Nephron progenitor cell (in vitro differentiated cells): ENCODE measurements around the gene KLHDC3.

ENCODE experiments used
- DNase-seq: peaks from one replicate; pipeline ENCODE4 v3.0.0; 2021
- H3K27ac Mint-ChIP-seq: 2 replicates; pipeline ENCODE4 v1.8.0; 2021; ENCODE audit warnings: mild to moderate bottlenecking, moderate library complexity, mixed read lengths
- H3K27me3 Mint-ChIP-seq: 2 replicates; pipeline ENCODE4 v1.8.0; 2021; ENCODE audit warnings: mild to moderate bottlenecking, low read depth, mixed read lengths; ENCODE audit not compliant: poor library complexity
- H3K36me3 Mint-ChIP-seq: 2 replicates; pipeline ENCODE4 v1.8.0; 2021; ENCODE audit warnings: low read depth, mixed read lengths
- H3K4me1 Mint-ChIP-seq: 2 replicates; pipeline ENCODE4 v1.8.0; 2021; ENCODE audit warnings: mixed read lengths
- H3K4me3 Mint-ChIP-seq: 2 replicates; pipeline ENCODE4 v1.8.0; 2021; ENCODE audit warnings: mild to moderate bottlenecking, moderate library complexity, mixed read lengths
- H3K9me3 Mint-ChIP-seq: 2 replicates; pipeline ENCODE4 v1.8.0; 2021; ENCODE audit warnings: mild to moderate bottlenecking, moderate library complexity, mixed read lengths
- TF ChIP-seq, protein P1 (sequence below): fragments of 200-600 bp; sonication (generic); IDR thresholded peaks from 2 replicates; pipeline ENCODE4 v1.5.0; 2021; ENCODE audit warnings: antibody characterized with exemption

KLHDC3 gene

GRCh38 chr6:43055966-43056365 is 41.9 kb downstream of the KLHDC3 start:
- Mint-ChIP-seq H3K9me3 (no peaks in the 10 kb centered on the region), H3K36me3 (peaks cover 37% of the 10 kb centered on the region), H3K27ac (peak overlapping the region; percentile 58), H3K27me3 (no peaks in the 10 kb centered on the region), H3K4me3 (no peak overlapping the region), H3K4me1 (peaks cover 56% of the 10 kb centered on the region)
- no peak for DNase-seq
- TF ChIP-seq, protein P1, sequence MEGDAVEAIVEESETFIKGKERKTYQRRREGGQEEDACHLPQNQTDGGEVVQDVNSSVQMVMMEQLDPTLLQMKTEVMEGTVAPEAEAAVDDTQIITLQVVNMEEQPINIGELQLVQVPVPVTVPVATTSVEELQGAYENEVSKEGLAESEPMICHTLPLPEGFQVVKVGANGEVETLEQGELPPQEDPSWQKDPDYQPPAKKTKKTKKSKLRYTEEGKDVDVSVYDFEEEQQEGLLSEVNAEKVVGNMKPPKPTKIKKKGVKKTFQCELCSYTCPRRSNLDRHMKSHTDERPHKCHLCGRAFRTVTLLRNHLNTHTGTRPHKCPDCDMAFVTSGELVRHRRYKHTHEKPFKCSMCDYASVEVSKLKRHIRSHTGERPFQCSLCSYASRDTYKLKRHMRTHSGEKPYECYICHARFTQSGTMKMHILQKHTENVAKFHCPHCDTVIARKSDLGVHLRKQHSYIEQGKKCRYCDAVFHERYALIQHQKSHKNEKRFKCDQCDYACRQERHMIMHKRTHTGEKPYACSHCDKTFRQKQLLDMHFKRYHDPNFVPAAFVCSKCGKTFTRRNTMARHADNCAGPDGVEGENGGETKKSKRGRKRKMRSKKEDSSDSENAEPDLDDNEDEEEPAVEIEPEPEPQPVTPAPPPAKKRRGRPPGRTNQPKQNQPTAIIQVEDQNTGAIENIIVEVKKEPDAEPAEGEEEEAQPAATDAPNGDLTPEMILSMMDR = no peak

DNA sequence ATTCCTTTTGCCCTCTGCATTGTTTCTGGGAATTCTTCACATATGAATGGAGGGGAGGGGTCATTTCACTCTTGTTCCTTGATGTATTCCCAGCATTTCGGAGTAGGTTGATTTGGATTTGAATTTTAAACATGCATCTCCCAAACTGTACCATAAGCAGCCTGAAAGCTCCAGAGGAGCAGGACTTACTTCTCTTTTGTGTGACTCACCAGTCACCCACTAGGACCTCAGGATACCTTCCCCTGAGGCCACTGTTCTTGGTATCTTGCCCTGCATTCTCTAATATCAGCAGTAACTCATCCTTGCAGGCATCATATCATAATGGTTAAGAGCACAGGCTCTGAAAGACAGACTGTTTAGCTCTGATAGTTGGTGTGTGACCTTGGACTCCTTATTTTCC is 44.5 kb downstream of the KLHDC3 start:
- Mint-ChIP-seq H3K4me3 (peak overlapping the region; percentile 95), H3K27me3 (no peaks in the 10 kb centered on the region), H3K27ac (peak overlapping the region; percentile 99), H3K9me3 (no peaks in the 10 kb centered on the region), H3K36me3 (peaks cover 36% of the 10 kb centered on the region), H3K4me1 (peaks cover 42% of the 10 kb centered on the region)
- DNase-seq = no peak
- TF ChIP-seq, protein P1 = no peak

- Mint-ChIP-seq H3K4me1 (peaks cover 35% of the 10 kb centered on the region), H3K27ac (peak within 1 kb of the TSS; percentile 99), H3K36me3 (peaks cover 36% of the 10 kb centered on the region), H3K27me3 (no peaks in the 10 kb centered on the region), H3K4me3 (peak within 1 kb of the TSS; percentile 95), H3K9me3 (no peaks in the 10 kb centered on the region)
- peak; percentile 96 for DNase-seq
- TF ChIP-seq, protein P1 = no peak
These were observed 45.4 kb downstream of the KLHDC3 start, which contains the start of the genes KLC4 and MRPL2 for GRCh38 chr6:43059168-43060033. Gene KLC4, plus strand, starts transcription at chr6:43059631. Its CDS starts 1,705 bp downstream, at chr6:43061336. Gene MRPL2, minus strand, starts transcription at chr6:43059434. Its CDS starts 53 bp downstream, at chr6:43059381.

- H3K27ac Mint-ChIP-seq = peak overlapping the region; percentile 99
These were observed 46.1 kb downstream of the KLHDC3 start for GRCh38 chr6:43060034-43060754.

DNA sequence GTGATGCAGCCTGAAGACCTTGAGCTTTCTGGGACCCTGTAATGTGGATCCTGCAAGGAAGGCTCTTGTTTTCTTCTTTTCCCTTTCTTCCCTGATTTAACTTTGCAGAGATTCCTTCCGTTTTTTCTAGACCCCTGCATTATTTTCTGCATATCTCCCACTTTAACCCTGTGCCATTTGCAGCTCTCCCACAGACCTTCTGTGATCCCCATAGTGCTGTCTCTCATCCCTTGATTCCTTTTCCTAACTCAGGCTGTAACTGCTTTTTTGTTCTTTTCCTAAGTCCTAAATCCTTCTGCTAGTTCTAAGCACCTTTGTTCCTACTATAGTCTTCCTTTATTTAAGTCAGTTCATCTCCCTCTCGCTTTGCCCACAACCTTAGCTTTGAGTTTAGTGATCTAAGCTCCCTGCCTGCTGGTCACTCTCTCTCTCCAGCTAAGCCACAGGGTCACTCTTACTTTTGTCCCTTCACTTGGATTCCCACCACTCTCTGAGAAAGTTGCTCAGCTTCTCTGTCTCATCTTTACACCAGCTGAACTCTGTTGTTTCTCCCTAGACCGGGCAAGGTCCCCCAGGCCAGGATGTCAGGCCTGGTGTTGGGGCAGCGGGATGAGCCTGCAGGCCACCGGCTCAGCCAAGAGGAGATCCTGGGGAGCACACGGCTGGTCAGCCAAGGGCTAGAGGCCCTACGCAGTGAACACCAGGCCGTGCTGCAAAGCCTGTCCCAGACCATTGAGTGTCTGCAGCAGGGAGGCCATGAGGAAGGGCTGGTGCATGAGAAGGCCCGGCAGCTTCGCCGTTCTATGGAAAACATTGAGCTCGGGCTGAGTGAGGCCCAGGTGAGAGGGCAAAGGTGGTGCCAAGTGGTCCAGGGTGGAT is 46.9 kb downstream of the KLHDC3 start:
- Mint-ChIP-seq H3K27me3 (no peaks in the 10 kb centered on the region), H3K36me3 (peaks cover 32% of the 10 kb centered on the region), H3K4me3 (peak overlapping the region; percentile 95), H3K9me3 (no peaks in the 10 kb centered on the region), H3K4me1 (peaks cover 35% of the 10 kb centered on the region), H3K27ac (no peak overlapping the region)
- TF ChIP-seq, protein P1 = no peak
- no peak for DNase-seq

More at GRCh38 chr6:43060034-43060754, 46.1 kb downstream of the KLHDC3 start:
- TF ChIP-seq, protein P1 = no peak
- DNase-seq = no peak
- H3K27me3 Mint-ChIP-seq = no peaks in the 10 kb centered on the region
- H3K9me3 Mint-ChIP-seq = no peaks in the 10 kb centered on the region
- peaks cover 40% of the 10 kb centered on the region for H3K36me3 Mint-ChIP-seq
- H3K4me1 Mint-ChIP-seq = peaks cover 35% of the 10 kb centered on the region
- peak overlapping the region; percentile 95 for H3K4me3 Mint-ChIP-seq
